ENCODE results near the gene OR5AP2.
"Not testable (repeated sequence)": the region's sequence is repeated elsewhere in the genome, so short reads cannot be mapped to it uniquely, and the experiment has no call there.

OR5AP2 gene

GRCh38 chr11:56642339-56642738, at the start of gene OR5AP2:
TSS of gene OR5AP2 (minus strand) at chr11:56642439. CDS start at chr11:56642439, 0 bp downstream.
- no peak for DNase-seq

GRCh38 chr11:56691179-56691578, 48.9 kb upstream of the OR5AP2 start:
- DNase-seq, result not testable (repeated sequence)

GRCh38 chr11:56688554-56689100, 46.4 kb upstream of the OR5AP2 start:
- DNase-seq, result no peak

- DNase-seq, result no peak
Measured at GRCh38 chr11:56670984-56671383, 28.7 kb upstream of the OR5AP2 start.

- DNase-seq, result no peak
Measured at GRCh38 chr11:56663386-56663785, 21.1 kb upstream of the OR5AP2 start, which contains the start of gene OR5AR1. TSS of gene OR5AR1 (plus strand) at chr11:56663686. CDS start at chr11:56663686, 0 bp downstream.

GRCh38 chr11:56659755-56660154, 17.5 kb upstream of the OR5AP2 start:
- DNase-seq, result no peak

- DNase-seq, result no peak
Measured at GRCh38 chr11:56637500-56637899, 4.7 kb downstream of the OR5AP2 start.

- DNase-seq, result no peak
Measured at GRCh38 chr11:56636861-56637260, 5.4 kb downstream of the OR5AP2 start.

GRCh38 chr11:56632329-56632728, 9.9 kb downstream of the OR5AP2 start:
- no peak for DNase-seq

GRCh38 chr11:56625946-56626345, 16.3 kb downstream of the OR5AP2 start:
- DNase-seq, result no peak

- peak; percentile 19 to 49 for DNase-seq
Measured at GRCh38 chr11:56624661-56625110, 17.6 kb downstream of the OR5AP2 start.

- no peak for DNase-seq
Measured at GRCh38 chr11:56611174-56611573, 31.1 kb downstream of the OR5AP2 start.

- DNase-seq, result not testable (repeated sequence)
Measured at GRCh38 chr11:56592088-56592717, 50.0 kb downstream of the OR5AP2 start.
